Measurements from ENCODE around the gene ITFG1. TPM values are rescaled to one million over a fixed set of nuclear protein-coding genes. Genes with fewer than 3 reads are reported as not detected.
"Not testable (repeated sequence)": the region's sequence is repeated elsewhere in the genome, so short reads cannot be mapped to it uniquely, and the experiment has no call there.

ITFG1 gene
- total RNA-seq, 1 donor from 2014 or later, result 66.3 TPM

DNA sequence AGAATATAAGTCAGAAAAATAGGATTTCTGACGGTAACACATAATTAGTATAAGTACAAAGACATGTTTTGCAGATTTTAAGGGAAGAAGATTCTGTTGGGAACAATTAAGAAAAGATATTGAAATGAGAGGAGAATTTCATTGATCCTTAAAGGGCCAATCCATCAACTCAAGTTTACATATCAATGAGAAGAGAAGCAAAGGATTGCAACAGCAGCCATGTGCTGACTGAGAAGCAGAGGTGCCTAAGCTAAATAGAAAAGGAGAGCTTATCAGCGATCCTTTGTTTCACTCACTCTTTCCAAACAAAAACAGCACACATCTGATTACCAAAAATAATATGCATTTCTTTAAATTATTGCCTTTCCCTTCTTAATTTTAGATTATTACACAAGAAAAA, 94.6 kb downstream of the ITFG1 start:
- Mint-ChIP-seq H3K4me3 (ENCODE audit: unreplicated experiment) (no peak overlapping the region), H3K36me3 (ENCODE audit: low read depth, unreplicated experiment) (peaks cover 12% of the 10 kb centered on the region), H3K9me3 (ENCODE audit: unreplicated experiment) (no peaks in the 10 kb centered on the region), H3K4me1 (ENCODE audit: unreplicated experiment) (peaks cover 7% of the 10 kb centered on the region), H3K27me3 (ENCODE audit: unreplicated experiment) (no peaks in the 10 kb centered on the region), H3K27ac (ENCODE audit: unreplicated experiment) (no peak overlapping the region)
- TF ChIP-seq, protein P1, sequence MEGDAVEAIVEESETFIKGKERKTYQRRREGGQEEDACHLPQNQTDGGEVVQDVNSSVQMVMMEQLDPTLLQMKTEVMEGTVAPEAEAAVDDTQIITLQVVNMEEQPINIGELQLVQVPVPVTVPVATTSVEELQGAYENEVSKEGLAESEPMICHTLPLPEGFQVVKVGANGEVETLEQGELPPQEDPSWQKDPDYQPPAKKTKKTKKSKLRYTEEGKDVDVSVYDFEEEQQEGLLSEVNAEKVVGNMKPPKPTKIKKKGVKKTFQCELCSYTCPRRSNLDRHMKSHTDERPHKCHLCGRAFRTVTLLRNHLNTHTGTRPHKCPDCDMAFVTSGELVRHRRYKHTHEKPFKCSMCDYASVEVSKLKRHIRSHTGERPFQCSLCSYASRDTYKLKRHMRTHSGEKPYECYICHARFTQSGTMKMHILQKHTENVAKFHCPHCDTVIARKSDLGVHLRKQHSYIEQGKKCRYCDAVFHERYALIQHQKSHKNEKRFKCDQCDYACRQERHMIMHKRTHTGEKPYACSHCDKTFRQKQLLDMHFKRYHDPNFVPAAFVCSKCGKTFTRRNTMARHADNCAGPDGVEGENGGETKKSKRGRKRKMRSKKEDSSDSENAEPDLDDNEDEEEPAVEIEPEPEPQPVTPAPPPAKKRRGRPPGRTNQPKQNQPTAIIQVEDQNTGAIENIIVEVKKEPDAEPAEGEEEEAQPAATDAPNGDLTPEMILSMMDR (IDR thresholded peaks at IDR 0.05; ENCODE audit: unreplicated experiment), result no peak
- DNase-seq (ENCODE audit: low spot score), result no peak

DNA sequence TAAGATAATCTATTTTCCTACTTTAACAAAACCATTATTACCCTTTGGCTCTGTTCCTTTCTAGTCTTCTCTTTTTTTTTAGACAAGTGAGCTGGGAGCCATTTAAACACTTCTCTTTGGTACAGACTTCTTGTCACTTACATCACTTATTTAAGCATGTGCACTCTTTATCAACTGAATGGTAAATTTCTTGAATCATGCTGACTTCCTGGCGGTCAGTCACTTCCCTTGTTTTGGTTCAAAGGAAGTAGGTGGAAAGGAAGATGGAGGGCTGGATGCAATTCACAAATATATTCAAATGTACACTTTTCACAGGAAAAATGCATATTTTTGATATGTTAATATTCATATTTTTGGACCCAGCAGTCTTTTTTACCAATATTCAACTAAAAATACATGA, 97.1 kb downstream of the ITFG1 start:
- Mint-ChIP-seq H3K4me1 (ENCODE audit: unreplicated experiment) (peaks cover 13% of the 10 kb centered on the region), H3K36me3 (ENCODE audit: low read depth, unreplicated experiment) (peaks cover 1% of the 10 kb centered on the region), H3K4me3 (ENCODE audit: unreplicated experiment) (no peak overlapping the region), H3K9me3 (ENCODE audit: unreplicated experiment) (no peaks in the 10 kb centered on the region), H3K27ac (ENCODE audit: unreplicated experiment) (no peak overlapping the region), H3K27me3 (ENCODE audit: unreplicated experiment) (no peaks in the 10 kb centered on the region)
- no peak for DNase-seq (ENCODE audit: low spot score)
- TF ChIP-seq, protein P1 (IDR thresholded peaks at IDR 0.05; ENCODE audit: unreplicated experiment), result no peak

DNA sequence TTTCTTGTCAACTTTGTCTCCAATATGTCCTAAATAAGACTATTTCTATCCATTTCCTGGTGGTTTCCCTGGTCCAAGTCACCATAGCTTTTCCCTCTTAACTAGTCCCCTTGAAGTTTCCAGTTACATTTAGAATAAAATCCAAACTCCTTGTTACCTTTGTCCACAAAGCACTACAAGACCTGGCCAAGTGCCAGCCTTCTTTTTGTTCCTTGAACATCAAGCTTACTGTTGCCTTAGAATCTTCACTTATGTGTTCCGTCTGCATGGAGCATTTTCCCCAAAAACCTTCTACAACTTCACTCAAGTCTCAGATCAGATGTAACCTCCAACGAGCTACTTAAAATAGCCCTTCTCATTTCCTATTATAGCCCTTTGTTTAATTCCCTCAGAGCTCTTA, 101.4 kb downstream of the ITFG1 start:
- Mint-ChIP-seq H3K9me3 (ENCODE audit: unreplicated experiment) (no peaks in the 10 kb centered on the region), H3K4me3 (ENCODE audit: unreplicated experiment) (no peak overlapping the region), H3K4me1 (ENCODE audit: unreplicated experiment) (peaks cover 11% of the 10 kb centered on the region), H3K27me3 (ENCODE audit: unreplicated experiment) (no peaks in the 10 kb centered on the region), H3K36me3 (ENCODE audit: low read depth, unreplicated experiment) (peaks cover 9% of the 10 kb centered on the region), H3K27ac (ENCODE audit: unreplicated experiment) (no peak overlapping the region)
- no peak for DNase-seq (ENCODE audit: low spot score)
- TF ChIP-seq, protein P1 (IDR thresholded peaks at IDR 0.05; ENCODE audit: unreplicated experiment), result no peak

DNA sequence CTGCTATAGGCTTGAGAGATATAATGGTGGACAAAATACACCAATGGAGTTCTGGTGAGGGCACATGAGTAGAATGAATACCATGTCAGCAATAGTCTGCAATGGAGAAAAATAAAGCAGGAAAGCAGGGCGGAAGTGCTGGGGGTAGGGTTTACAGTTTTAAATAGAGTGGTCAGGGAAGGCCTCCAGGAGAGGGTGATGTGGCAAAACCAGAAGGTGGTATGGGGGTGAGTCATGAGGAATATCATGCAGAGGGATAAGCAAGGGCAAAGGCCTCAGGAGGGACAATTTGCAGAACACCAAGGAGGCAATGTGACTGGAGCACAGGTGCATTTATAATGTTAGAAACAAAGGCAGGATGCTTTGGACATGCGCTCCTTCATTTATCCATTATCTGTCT, 102.0 kb downstream of the ITFG1 start:
- Mint-ChIP-seq H3K36me3 (ENCODE audit: low read depth, unreplicated experiment) (peaks cover 12% of the 10 kb centered on the region), H3K4me1 (ENCODE audit: unreplicated experiment) (peaks cover 10% of the 10 kb centered on the region), H3K27ac (ENCODE audit: unreplicated experiment) (no peak overlapping the region), H3K4me3 (ENCODE audit: unreplicated experiment) (no peak overlapping the region), H3K27me3 (ENCODE audit: unreplicated experiment) (no peaks in the 10 kb centered on the region), H3K9me3 (ENCODE audit: unreplicated experiment) (no peaks in the 10 kb centered on the region)
- no peak for DNase-seq (ENCODE audit: low spot score)
- TF ChIP-seq, protein P1 (IDR thresholded peaks at IDR 0.05; ENCODE audit: unreplicated experiment), result no peak

DNA sequence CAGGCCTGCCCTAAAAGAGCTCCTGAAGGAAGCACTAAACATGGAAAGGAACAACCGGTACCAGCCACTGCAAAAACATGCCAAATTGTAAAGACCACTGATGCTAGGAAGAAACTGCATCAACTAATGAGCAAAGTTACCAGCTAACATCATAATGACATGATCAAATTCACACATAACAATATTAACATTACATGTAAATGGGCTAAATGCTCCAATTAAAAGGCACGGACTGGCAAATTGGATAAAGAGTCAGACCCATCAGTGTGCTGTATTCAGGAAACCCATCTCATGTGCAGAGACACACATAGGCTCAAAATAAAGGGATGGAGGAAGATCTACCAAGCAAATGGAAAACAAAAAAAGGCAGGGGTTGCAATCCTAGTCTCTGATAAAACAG, 111.8 kb downstream of the ITFG1 start:
- DNase-seq (ENCODE audit: low spot score); H3K4me3 Mint-ChIP-seq (ENCODE audit: unreplicated experiment); H3K27ac Mint-ChIP-seq (ENCODE audit: unreplicated experiment); H3K4me1 Mint-ChIP-seq (ENCODE audit: unreplicated experiment); H3K9me3 Mint-ChIP-seq (ENCODE audit: unreplicated experiment); H3K27me3 Mint-ChIP-seq (ENCODE audit: unreplicated experiment): not testable (repeated sequence)
- peaks cover 37% of the 10 kb centered on the region for H3K36me3 Mint-ChIP-seq (ENCODE audit: low read depth, unreplicated experiment)

DNA sequence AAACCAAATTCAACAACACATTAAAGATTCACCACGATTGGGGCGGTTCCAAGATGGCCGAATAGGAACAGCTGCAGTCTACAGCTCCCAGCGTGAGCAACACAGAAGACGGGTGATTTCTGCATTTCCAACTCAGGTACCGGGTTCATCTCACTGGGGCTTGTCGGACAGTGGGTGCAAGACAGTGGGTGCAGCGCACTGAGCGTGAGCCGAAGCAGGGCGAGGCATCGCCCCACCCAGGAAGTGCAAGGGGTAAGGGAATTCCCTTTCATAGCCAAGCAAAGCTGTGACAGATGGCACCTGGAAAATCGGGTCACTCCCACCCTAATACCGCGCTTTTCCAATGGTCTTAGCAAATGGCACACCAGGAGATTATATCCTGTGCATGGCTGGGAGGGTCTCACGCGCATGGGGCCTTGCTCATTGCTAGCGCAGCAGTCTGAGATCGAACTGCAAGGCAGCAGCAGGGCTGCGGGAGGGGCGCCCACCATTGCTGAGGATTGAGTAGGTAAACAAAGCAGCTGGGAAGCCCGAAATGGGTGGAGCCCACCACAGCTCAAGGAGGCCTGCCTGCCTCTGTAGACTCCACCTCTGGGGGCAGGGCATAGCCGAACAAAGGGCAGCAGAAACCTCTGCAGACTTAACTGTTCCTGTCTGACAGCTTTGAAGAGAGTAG, 113.7 kb downstream of the ITFG1 start:
- not testable (repeated sequence) for H3K27ac Mint-ChIP-seq (ENCODE audit: unreplicated experiment); DNase-seq (ENCODE audit: low spot score); H3K9me3 Mint-ChIP-seq (ENCODE audit: unreplicated experiment); H3K27me3 Mint-ChIP-seq (ENCODE audit: unreplicated experiment); H3K4me1 Mint-ChIP-seq (ENCODE audit: unreplicated experiment)
- Mint-ChIP-seq H3K4me3 (ENCODE audit: unreplicated experiment) (peak overlapping the region; percentile 44), H3K36me3 (ENCODE audit: low read depth, unreplicated experiment) (peaks cover 24% of the 10 kb centered on the region)
